ENCODE measurements around the gene CDK17.

Gene CDK17

GRCh38 chr12:96260231-96260630, 140.0 kb downstream of the CDK17 start:
- no peak for DNase-seq

- DNase-seq = peak; percentile 73
These were observed 141.9 kb downstream of the CDK17 start for GRCh38 chr12:96258104-96258961.

- DNase-seq = no peak
These were observed 142.6 kb downstream of the CDK17 start for GRCh38 chr12:96257550-96258103.

GRCh38 chr12:96256672-96257361, 143.4 kb downstream of the CDK17 start:
- no peak for DNase-seq

- DNase-seq = no peak
These were observed 145.2 kb downstream of the CDK17 start for GRCh38 chr12:96255077-96255476.

GRCh38 chr12:96250119-96250685, 150.0 kb downstream of the CDK17 start:
- no peak for DNase-seq

GRCh38 chr12:96249196-96250118, 150.8 kb downstream of the CDK17 start:
- DNase-seq = no peak

GRCh38 chr12:96248136-96248931, 151.9 kb downstream of the CDK17 start:
- no peak for DNase-seq

GRCh38 chr12:96247563-96247962, 152.7 kb downstream of the CDK17 start:
- no peak for DNase-seq

GRCh38 chr12:96246926-96247505, 153.2 kb downstream of the CDK17 start:
- DNase-seq = no peak

- DNase-seq = no peak
These were observed 155.4 kb downstream of the CDK17 start for GRCh38 chr12:96244826-96245225.

GRCh38 chr12:96242597-96242996, 157.6 kb downstream of the CDK17 start:
- no peak for DNase-seq

- no peak for DNase-seq
These were observed 158.4 kb downstream of the CDK17 start for GRCh38 chr12:96241846-96242256.

GRCh38 chr12:96241431-96241830, 158.8 kb downstream of the CDK17 start:
- no peak for DNase-seq

- DNase-seq = no peak
These were observed 159.6 kb downstream of the CDK17 start for GRCh38 chr12:96240656-96241055.

- DNase-seq = no peak
These were observed 160.3 kb downstream of the CDK17 start for GRCh38 chr12:96239711-96240635.

GRCh38 chr12:96238336-96239047, 161.7 kb downstream of the CDK17 start:
- no peak for DNase-seq

GRCh38 chr12:96237465-96238077, 162.7 kb downstream of the CDK17 start:
- DNase-seq = no peak

- no peak for DNase-seq
These were observed 163.2 kb downstream of the CDK17 start for GRCh38 chr12:96237035-96237434.
